ENCODE data around the gene D2HGDH.

Gene D2HGDH

GRCh38 chr2:241734467-241735208, at the start of gene D2HGDH:
Gene D2HGDH (plus strand): TSS chr2:241734630. CDS start chr2:241735225, 595 bp downstream.
- peaks cover 43% of the 10 kb centered on the region for H3K36me3 ChIP-seq (ENCODE audit: control insufficient read depth, low read length)
- no peak for TF ChIP-seq EZH2phosphoT487 (IDR thresholded peaks at IDR 0.05; ENCODE audit: borderline replicate concordance, low read length)
- no peak for TF ChIP-seq CTCF (IDR thresholded peaks at IDR 0.05; ENCODE audit: low read depth, low read length, poor library complexity, severe bottlenecking)
- peak within 1 kb of the TSS; percentile 72 for H3K27ac ChIP-seq (ENCODE audit: low read depth, low read length)
- H3K4me2 ChIP-seq (ENCODE audit: low read length): peak within 1 kb of the TSS; percentile 94
- no peaks in the 10 kb centered on the region for H3K9me2 ChIP-seq (replicated peaks; ENCODE audit: control insufficient read depth, low read length)
- no peaks in the 10 kb centered on the region; the same call in 1 of the 2 replicates for H3F3A ChIP-seq (ENCODE audit: control insufficient read depth, insufficient read depth)
- H4K20me1 ChIP-seq (ENCODE audit: control insufficient read depth, insufficient read depth, low read depth, low read length): 0 out of 2 replicates have a peak, but pooled peaks cover 2% of the 10 kb centered on the region
- H3K4me3 ChIP-seq (ENCODE audit: low read length): peak within 1 kb of the TSS; percentile 99
- peaks cover 16% of the 10 kb centered on the region for H3K4me1 ChIP-seq (ENCODE audit: control insufficient read depth, low read length)
- peaks cover 52% of the 10 kb centered on the region for H3K79me2 ChIP-seq (ENCODE audit: control insufficient read depth, low read length)
- no peaks in the 10 kb centered on the region for H3K9me3 ChIP-seq (ENCODE audit: control insufficient read depth, insufficient read depth, low read length)
- no peaks in the 10 kb centered on the region for H3K27me3 ChIP-seq (ENCODE audit: control insufficient read depth, low read length)

GRCh38 chr2:241686324-241686649, 48.1 kb upstream of the D2HGDH start:
- Histone ChIP-seq H3K36me3 (ENCODE audit: control insufficient read depth, low read length) (peaks cover 83% of the 10 kb centered on the region), H3K4me3 (ENCODE audit: low read length) (peak overlapping the region; percentile 85), H3K4me1 (ENCODE audit: control insufficient read depth, low read length) (peaks cover 25% of the 10 kb centered on the region), H3K79me2 (ENCODE audit: control insufficient read depth, low read length) (peaks cover 95% of the 10 kb centered on the region), H3F3A (ENCODE audit: control insufficient read depth, insufficient read depth) (no peaks in the 10 kb centered on the region), H3K4me2 (ENCODE audit: low read length) (peak overlapping the region; percentile 82), H3K9me3 (ENCODE audit: control insufficient read depth, insufficient read depth, low read length) (no peaks in the 10 kb centered on the region), H3K27ac (ENCODE audit: low read depth, low read length) (peak overlapping the region; percentile 44), H3K9me2 (replicated peaks; ENCODE audit: control insufficient read depth, low read length) (no peaks in the 10 kb centered on the region), H3K27me3 (ENCODE audit: control insufficient read depth, low read length) (no peaks in the 10 kb centered on the region), H4K20me1 (ENCODE audit: control insufficient read depth, insufficient read depth, low read depth, low read length) (peaks cover 3% of the 10 kb centered on the region; the same call in 1 of the 2 replicates)
- TF ChIP-seq EZH2phosphoT487 (IDR thresholded peaks at IDR 0.05; ENCODE audit: borderline replicate concordance, low read length) (no peak), CTCF (IDR thresholded peaks at IDR 0.05; ENCODE audit: low read depth, low read length, poor library complexity, severe bottlenecking) (no peak)

GRCh38 chr2:241686650-241687425, 47.6 kb upstream of the D2HGDH start, which contains the start of gene DTYMK:
Gene DTYMK (minus strand): TSS chr2:241686815. CDS start chr2:241686783, 32 bp downstream.
- H3K9me3 ChIP-seq (ENCODE audit: control insufficient read depth, insufficient read depth, low read length): no peaks in the 10 kb centered on the region
- H3K79me2 ChIP-seq (ENCODE audit: control insufficient read depth, low read length): peaks cover 95% of the 10 kb centered on the region
- H3F3A ChIP-seq (ENCODE audit: control insufficient read depth, insufficient read depth): no peaks in the 10 kb centered on the region
- peak within 1 kb of the TSS; percentile 85 for H3K4me3 ChIP-seq (ENCODE audit: low read length)
- H3K9me2 ChIP-seq (replicated peaks; ENCODE audit: control insufficient read depth, low read length): no peaks in the 10 kb centered on the region
- no peaks in the 10 kb centered on the region for H3K27me3 ChIP-seq (ENCODE audit: control insufficient read depth, low read length)
- peaks cover 3% of the 10 kb centered on the region; the same call in 1 of the 2 replicates for H4K20me1 ChIP-seq (ENCODE audit: control insufficient read depth, insufficient read depth, low read depth, low read length)
- H3K27ac ChIP-seq (ENCODE audit: low read depth, low read length): peak within 1 kb of the TSS; percentile 63
- TF ChIP-seq CTCF (IDR thresholded peaks at IDR 0.05; ENCODE audit: low read depth, low read length, poor library complexity, severe bottlenecking) (no peak), EZH2phosphoT487 (IDR thresholded peaks at IDR 0.05; ENCODE audit: borderline replicate concordance, low read length) (no peak)
- peaks cover 25% of the 10 kb centered on the region for H3K4me1 ChIP-seq (ENCODE audit: control insufficient read depth, low read length)
- H3K4me2 ChIP-seq (ENCODE audit: low read length): peak within 1 kb of the TSS; percentile 92
- peaks cover 83% of the 10 kb centered on the region for H3K36me3 ChIP-seq (ENCODE audit: control insufficient read depth, low read length)

Data from DOHH2 (cell line).